IMR-90 (cell line): ENCODE data around the gene PIP5K1C.

ENCODE experiments used
- CEBPB ChIP-seq: IDR thresholded peaks from 2 replicates; pipeline ENCODE4 v1.6.1; 2012; ENCODE audit warnings: low read depth, low read length, improper control_type of control experiment
- MAZ ChIP-seq: IDR thresholded peaks from 2 replicates; pipeline ENCODE4 v1.6.1; 2012; ENCODE audit warnings: low read depth, mild to moderate bottlenecking, low read length, improper control_type of control experiment, moderate library complexity, borderline replicate concordance
- MXI1 ChIP-seq: IDR thresholded peaks from 2 replicates; pipeline ENCODE4 v1.6.1; 2012; ENCODE audit warnings: low read depth, mild to moderate bottlenecking, low read length, moderate library complexity, borderline replicate concordance
- POLR2A ChIP-seq: IDR thresholded peaks from 2 replicates; pipeline ENCODE4 v1.6.1; 2012; ENCODE audit warnings: mild to moderate bottlenecking, low read depth, low read length
- RFX5 ChIP-seq: IDR thresholded peaks from 2 replicates; pipeline ENCODE4 v1.8.0; 2012; ENCODE audit warnings: low read depth, mild to moderate bottlenecking, low read length, moderate library complexity
- TF ChIP-seq, protein P1 (sequence below): conservative IDR thresholded peaks from 2 replicates; pipeline ENCODE4 v1.5.1; 2012; ENCODE audit warnings: mild to moderate bottlenecking, low read depth, low read length, improper control_type of control experiment
- TF ChIP-seq, protein P2 (sequence below): fragments of 150-350 bp; IDR thresholded peaks from 2 replicates; pipeline ENCODE4 v1.6.1; 2017; ENCODE audit warnings: mild to moderate bottlenecking, antibody characterized with exemption, low read length, low read depth

DNA sequence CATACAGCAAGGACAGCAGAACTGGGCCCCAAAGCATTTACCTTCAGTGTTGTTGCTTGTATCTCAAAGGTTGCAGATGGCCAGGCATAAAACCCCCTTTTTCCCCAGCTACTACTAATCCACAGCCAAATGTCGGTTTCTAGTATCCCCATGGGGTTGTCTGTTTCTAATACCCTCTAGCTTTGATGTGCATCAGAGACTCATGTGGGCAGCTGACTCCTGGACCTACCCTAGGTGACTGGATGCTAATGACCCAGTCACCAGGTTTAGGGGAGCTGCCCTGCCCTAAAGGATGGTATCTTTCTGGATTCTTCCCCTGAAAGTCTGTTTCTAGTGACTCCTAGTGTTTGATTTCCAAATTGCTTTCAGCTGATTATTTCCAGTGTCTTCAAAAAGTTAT is 31.8 kb upstream of the PIP5K1C start:
- TF ChIP-seq RFX5: no peak
- TF ChIP-seq POLR2A: no peak
- no peak for TF ChIP-seq MAZ
- TF ChIP-seq, protein P1, sequence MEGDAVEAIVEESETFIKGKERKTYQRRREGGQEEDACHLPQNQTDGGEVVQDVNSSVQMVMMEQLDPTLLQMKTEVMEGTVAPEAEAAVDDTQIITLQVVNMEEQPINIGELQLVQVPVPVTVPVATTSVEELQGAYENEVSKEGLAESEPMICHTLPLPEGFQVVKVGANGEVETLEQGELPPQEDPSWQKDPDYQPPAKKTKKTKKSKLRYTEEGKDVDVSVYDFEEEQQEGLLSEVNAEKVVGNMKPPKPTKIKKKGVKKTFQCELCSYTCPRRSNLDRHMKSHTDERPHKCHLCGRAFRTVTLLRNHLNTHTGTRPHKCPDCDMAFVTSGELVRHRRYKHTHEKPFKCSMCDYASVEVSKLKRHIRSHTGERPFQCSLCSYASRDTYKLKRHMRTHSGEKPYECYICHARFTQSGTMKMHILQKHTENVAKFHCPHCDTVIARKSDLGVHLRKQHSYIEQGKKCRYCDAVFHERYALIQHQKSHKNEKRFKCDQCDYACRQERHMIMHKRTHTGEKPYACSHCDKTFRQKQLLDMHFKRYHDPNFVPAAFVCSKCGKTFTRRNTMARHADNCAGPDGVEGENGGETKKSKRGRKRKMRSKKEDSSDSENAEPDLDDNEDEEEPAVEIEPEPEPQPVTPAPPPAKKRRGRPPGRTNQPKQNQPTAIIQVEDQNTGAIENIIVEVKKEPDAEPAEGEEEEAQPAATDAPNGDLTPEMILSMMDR: no peak
- no peak for TF ChIP-seq CEBPB
- no peak for TF ChIP-seq MXI1
- TF ChIP-seq, protein P2, sequence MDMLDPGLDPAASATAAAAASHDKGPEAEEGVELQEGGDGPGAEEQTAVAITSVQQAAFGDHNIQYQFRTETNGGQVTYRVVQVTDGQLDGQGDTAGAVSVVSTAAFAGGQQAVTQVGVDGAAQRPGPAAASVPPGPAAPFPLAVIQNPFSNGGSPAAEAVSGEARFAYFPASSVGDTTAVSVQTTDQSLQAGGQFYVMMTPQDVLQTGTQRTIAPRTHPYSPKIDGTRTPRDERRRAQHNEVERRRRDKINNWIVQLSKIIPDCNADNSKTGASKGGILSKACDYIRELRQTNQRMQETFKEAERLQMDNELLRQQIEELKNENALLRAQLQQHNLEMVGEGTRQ: no peak
